SK-N-SH (cell line): ENCODE results near the gene RAD51B. TPM values are rescaled to one million over a fixed set of nuclear protein-coding genes. Genes with fewer than 3 reads are reported as not detected.

Experiments used
- CTCF ChIA-PET: fragments of 300-600, 350-600 bp; formaldehyde crosslinking; extraction: SDS; loops from one replicate; lab custom pipeline; 2021; lab: Yijun Ruan, JAX
- POLR2A ChIA-PET: fragments of 350-600 bp; sonication (Branson Sonifier 250); formaldehyde crosslinking; extraction: SDS; loops from one replicate; lab custom pipeline; 2020; ENCODE audit warnings: antibody characterized with exemption, inconsistent platforms; lab: Yijun Ruan, JAX
- DNase-seq: peaks from one replicate; pipeline ENCODE4 v3.0.0; 2012
- H2AFZ ChIP-seq: fragments of 200-600 bp; sonication (generic); 2 replicates; pipeline ENCODE4 v1.8.1; 2016; ENCODE audit warnings: antibody characterized with exemption, mild to moderate bottlenecking, low read depth
- H3F3A ChIP-seq: fragments of 200-600 bp; sonication (generic); replicated peaks from 2 replicates; pipeline ENCODE3; 2016; ENCODE audit warnings: antibody characterized with exemption, mild to moderate bottlenecking; ENCODE audit not compliant: insufficient read depth
- H3K27ac ChIP-seq, 2 experiments: fragments of 200-500 bp in 1 of 2; fragments of 200-600 bp in 1 of 2; sonication (Bioruptor generic) in 1 of 2; sonication (generic), shearing (Covaris generic) in 1 of 2; 2 replicates each; pipeline versions ENCODE4 v1.5.1 to v1.6.1; 2014 to 2016; ENCODE audit warnings: low read depth in 2 of 2, inconsistent platforms in 1 of 2, low read length in 1 of 2, mild to moderate bottlenecking in 1 of 2, mixed read lengths in 1 of 2
- H3K27me3 ChIP-seq: fragments of 200-600 bp; sonication (generic), shearing (Covaris generic); 2 replicates; pipeline ENCODE4 v1.6.1; 2016; ENCODE audit warnings: mixed run types; ENCODE audit not compliant: insufficient read depth
- H3K36me3 ChIP-seq, 2 experiments: fragments of 200-500 bp in 1 of 2; fragments of 200-600 bp in 1 of 2; sonication (Bioruptor generic) in 1 of 2; sonication (generic) in 1 of 2; replicated peaks in 1 of 2; 2 replicates each; pipeline versions ENCODE3 to v1.5.1; 2014 to 2016; ENCODE audit warnings: low read length in 1 of 2, mild to moderate bottlenecking in 1 of 2; ENCODE audit not compliant: insufficient read depth in 2 of 2, control insufficient read depth in 1 of 2
- H3K4me1 ChIP-seq, 2 experiments: fragments of 200-500 bp in 1 of 2; fragments of 200-600 bp in 1 of 2; sonication (Bioruptor generic) in 1 of 2; sonication (generic), shearing (Covaris generic) in 1 of 2; 2 replicates each; pipeline versions ENCODE4 v1.5.1 to v1.6.1; 2014 to 2016; ENCODE audit warnings: low read depth in 1 of 2, low read length in 1 of 2, mixed run types in 1 of 2; ENCODE audit not compliant: insufficient read depth in 2 of 2, control insufficient read depth in 1 of 2
- H3K4me2 ChIP-seq: fragments of 200-600 bp; sonication (generic), shearing (Covaris generic); 2 replicates; pipeline ENCODE4 v1.6.1; 2017; ENCODE audit warnings: mixed run types
- H3K4me3 ChIP-seq, 2 experiments: fragments of 200-500 bp in 1 of 2; fragments of 200-600 bp in 1 of 2; sonication (Bioruptor generic) in 1 of 2; sonication (generic), shearing (Covaris generic) in 1 of 2; 2 replicates each; pipeline versions ENCODE4 v1.5.1 to v1.8.1; 2014 to 2016; ENCODE audit warnings: low read depth in 2 of 2, inconsistent platforms in 1 of 2, low read length in 1 of 2, mild to moderate bottlenecking in 1 of 2, mixed read lengths in 1 of 2, moderate library complexity in 1 of 2
- H3K79me2 ChIP-seq: fragments of 200-600 bp; sonication (generic); 2 replicates; pipeline ENCODE4 v1.8.1; 2017; ENCODE audit warnings: mild to moderate bottlenecking; ENCODE audit not compliant: insufficient read depth
- H3K9ac ChIP-seq: fragments of 200-600 bp; sonication (generic); 2 replicates; pipeline ENCODE4 v1.6.1; 2017; ENCODE audit warnings: mixed run types
- H3K9me2 ChIP-seq: fragments of 200-600 bp; sonication (generic); 2 replicates; pipeline ENCODE4 v1.6.1; 2017; ENCODE audit warnings: mixed run types
- H3K9me3 ChIP-seq: fragments of 200-600 bp; sonication (generic); 2 replicates; pipeline ENCODE4 v1.6.1; 2017; ENCODE audit warnings: mixed run types, mild to moderate bottlenecking, moderate library complexity
- H4K20me1 ChIP-seq: fragments of 200-600 bp; sonication (generic); 2 replicates; pipeline ENCODE4 v1.6.1; 2017; ENCODE audit warnings: mild to moderate bottlenecking, mixed run types; ENCODE audit not compliant: insufficient read depth
- ELF1 ChIP-seq: IDR thresholded peaks from 2 replicates; pipeline ENCODE4 v1.4.0; 2012
- FOSL2 ChIP-seq: IDR thresholded peaks from 2 replicates; pipeline ENCODE4 v1.4.0; 2012; ENCODE audit warnings: low read depth, mild to moderate bottlenecking, moderate library complexity, borderline replicate concordance
- FOXJ3 ChIP-seq: sonication (generic); formaldehyde crosslinking; IDR thresholded peaks from 2 replicates; pipeline ENCODE4 v1.5.1; 2020; ENCODE audit warnings: mild to moderate bottlenecking, missing genetic modification reagents
- FOXM1 ChIP-seq: IDR thresholded peaks from 2 replicates; pipeline ENCODE4 v1.4.0; 2012; ENCODE audit warnings: low read depth, mild to moderate bottlenecking
- MXI1 ChIP-seq: IDR thresholded peaks from 2 replicates; pipeline ENCODE4 v1.6.1; 2012; ENCODE audit warnings: mild to moderate bottlenecking, low read depth, low read length, improper control_type of control experiment
- NFIC ChIP-seq: IDR thresholded peaks from 2 replicates; pipeline ENCODE4 v1.4.0; 2012; ENCODE audit warnings: borderline replicate concordance
- NRF1 ChIP-seq: IDR thresholded peaks from 2 replicates; pipeline ENCODE4 v1.6.1; 2012; ENCODE audit warnings: low read depth, mild to moderate bottlenecking, low read length
- POLR2AphosphoS5 ChIP-seq: IDR thresholded peaks from 2 replicates; pipeline ENCODE4 v1.6.1; 2012; ENCODE audit warnings: low read depth, low read length
- RCOR1 ChIP-seq: fragments of 150-350 bp; IDR thresholded peaks from 2 replicates; pipeline ENCODE4 v1.6.1; 2017; ENCODE audit warnings: antibody characterized with exemption, low read length
- RFX5 ChIP-seq: IDR thresholded peaks from 2 replicates; pipeline ENCODE4 v1.6.1; 2012; ENCODE audit warnings: mild to moderate bottlenecking, improper control_type of control experiment, low read length
- SIN3A ChIP-seq: IDR thresholded peaks from 2 replicates; pipeline ENCODE4 v1.6.1; 2012; ENCODE audit warnings: low read depth, mild to moderate bottlenecking, low read length, moderate library complexity, borderline replicate concordance
- TEAD4 ChIP-seq: IDR thresholded peaks from 2 replicates; pipeline ENCODE4 v1.4.0; 2012; ENCODE audit warnings: mild to moderate bottlenecking, borderline replicate concordance; ENCODE audit not compliant: insufficient read depth
- USF1 ChIP-seq: IDR thresholded peaks from 2 replicates; pipeline ENCODE4 v1.4.0; 2012; ENCODE audit warnings: low read depth, borderline replicate concordance
- WGBS: methylation state at CpG from one replicate; pipeline ENCODE4 v1.1.6; 2017; ENCODE audit warnings: low lambda C conversion rate; 5-methylcytosine and 5-hydroxymethylcytosine counted together
- polyA plus RNA-seq, 3 experiments: library from polyadenylated mRNA; depleted of rRNA; stranded (reverse); fragments of >200 nt; gene quantifications; 2 replicates each; pipeline ENCODE4 v1.2.3, GENCODE V29; 2012
- TF ChIP-seq, protein P1 (sequence below): IDR thresholded peaks from 2 replicates; pipeline ENCODE4 v1.6.1; 2012; ENCODE audit warnings: mild to moderate bottlenecking, low read depth, low read length, moderate library complexity
- TF ChIP-seq, protein P2 (sequence below): fragments of 150-350 bp; IDR thresholded peaks from 2 replicates; pipeline ENCODE4 v1.6.1; 2016; ENCODE audit warnings: mild to moderate bottlenecking, low read depth, low read length
- TF ChIP-seq, protein P3 (sequence below): IDR thresholded peaks from 2 replicates; pipeline ENCODE4 v1.4.0; 2012; ENCODE audit warnings: low read depth, borderline replicate concordance

RAD51B gene
- polyA plus RNA-seq, 1 of the 3 experiments (the other 2 are of a cell fraction): 6.0 TPM

DNA sequence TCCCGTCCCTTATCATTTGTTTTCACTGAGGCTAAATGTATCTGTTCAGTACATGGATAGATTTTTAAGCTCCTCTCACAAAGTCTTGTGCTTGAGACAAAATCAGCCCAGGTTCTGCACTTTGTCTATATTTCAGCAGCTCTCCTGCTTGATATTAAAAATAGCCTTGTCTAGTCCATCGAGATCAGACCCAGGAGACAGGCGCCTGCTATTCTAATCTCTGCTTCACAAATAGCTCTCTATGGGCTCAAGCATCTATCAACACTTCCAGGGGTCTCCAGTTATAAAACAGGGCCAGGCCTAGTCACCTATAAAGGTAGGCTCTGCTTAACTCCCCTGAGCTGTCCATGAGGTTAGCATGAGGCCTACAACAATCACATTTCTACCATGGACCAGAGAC is 910.8 kb downstream of the RAD51B start (continued):
- no peak for TF ChIP-seq TEAD4

- Histone ChIP-seq H4K20me1 (no peaks in the 10 kb centered on the region), H3K9ac (no peak overlapping the region), H3K4me2 (no peak overlapping the region), H3F3A (no peaks in the 10 kb centered on the region), H3K79me2 (no peaks in the 10 kb centered on the region), H3K4me3 (no peak overlapping the region), H2AFZ (no peak overlapping the region), H3K27ac (no peak overlapping the region), H3K27me3 (no peaks in the 10 kb centered on the region), H3K9me2 (no peaks in the 10 kb centered on the region), H3K4me1 (0 out of 4 replicates have a peak, but pooled peaks cover 0 to 3% of the 10 kb centered on the region in 2 experiments), H3K9me3 (no peaks in the 10 kb centered on the region)
- ChIA-PET CTCF (interaction anchor here (0.6 kb wide), 1 partner anchor 780 kb away, joined by 3 read pairs; no protein-coding TSS in a partner anchor), POLR2A (no interaction called here)
- DNase-seq: no peak
- TF ChIP-seq ELF1 (no peak), SIN3A (no peak), NRF1 (no peak), POLR2AphosphoS5 (no peak), USF1 (no peak), NFIC (no peak), RFX5 (no peak), FOSL2 (no peak), MXI1 (no peak), RCOR1 (no peak), FOXJ3 (no peak), FOXM1 (no peak)
- TF ChIP-seq, protein P1, sequence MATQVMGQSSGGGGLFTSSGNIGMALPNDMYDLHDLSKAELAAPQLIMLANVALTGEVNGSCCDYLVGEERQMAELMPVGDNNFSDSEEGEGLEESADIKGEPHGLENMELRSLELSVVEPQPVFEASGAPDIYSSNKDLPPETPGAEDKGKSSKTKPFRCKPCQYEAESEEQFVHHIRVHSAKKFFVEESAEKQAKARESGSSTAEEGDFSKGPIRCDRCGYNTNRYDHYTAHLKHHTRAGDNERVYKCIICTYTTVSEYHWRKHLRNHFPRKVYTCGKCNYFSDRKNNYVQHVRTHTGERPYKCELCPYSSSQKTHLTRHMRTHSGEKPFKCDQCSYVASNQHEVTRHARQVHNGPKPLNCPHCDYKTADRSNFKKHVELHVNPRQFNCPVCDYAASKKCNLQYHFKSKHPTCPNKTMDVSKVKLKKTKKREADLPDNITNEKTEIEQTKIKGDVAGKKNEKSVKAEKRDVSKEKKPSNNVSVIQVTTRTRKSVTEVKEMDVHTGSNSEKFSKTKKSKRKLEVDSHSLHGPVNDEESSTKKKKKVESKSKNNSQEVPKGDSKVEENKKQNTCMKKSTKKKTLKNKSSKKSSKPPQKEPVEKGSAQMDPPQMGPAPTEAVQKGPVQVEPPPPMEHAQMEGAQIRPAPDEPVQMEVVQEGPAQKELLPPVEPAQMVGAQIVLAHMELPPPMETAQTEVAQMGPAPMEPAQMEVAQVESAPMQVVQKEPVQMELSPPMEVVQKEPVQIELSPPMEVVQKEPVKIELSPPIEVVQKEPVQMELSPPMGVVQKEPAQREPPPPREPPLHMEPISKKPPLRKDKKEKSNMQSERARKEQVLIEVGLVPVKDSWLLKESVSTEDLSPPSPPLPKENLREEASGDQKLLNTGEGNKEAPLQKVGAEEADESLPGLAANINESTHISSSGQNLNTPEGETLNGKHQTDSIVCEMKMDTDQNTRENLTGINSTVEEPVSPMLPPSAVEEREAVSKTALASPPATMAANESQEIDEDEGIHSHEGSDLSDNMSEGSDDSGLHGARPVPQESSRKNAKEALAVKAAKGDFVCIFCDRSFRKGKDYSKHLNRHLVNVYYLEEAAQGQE: no peak
- TF ChIP-seq, protein P2, sequence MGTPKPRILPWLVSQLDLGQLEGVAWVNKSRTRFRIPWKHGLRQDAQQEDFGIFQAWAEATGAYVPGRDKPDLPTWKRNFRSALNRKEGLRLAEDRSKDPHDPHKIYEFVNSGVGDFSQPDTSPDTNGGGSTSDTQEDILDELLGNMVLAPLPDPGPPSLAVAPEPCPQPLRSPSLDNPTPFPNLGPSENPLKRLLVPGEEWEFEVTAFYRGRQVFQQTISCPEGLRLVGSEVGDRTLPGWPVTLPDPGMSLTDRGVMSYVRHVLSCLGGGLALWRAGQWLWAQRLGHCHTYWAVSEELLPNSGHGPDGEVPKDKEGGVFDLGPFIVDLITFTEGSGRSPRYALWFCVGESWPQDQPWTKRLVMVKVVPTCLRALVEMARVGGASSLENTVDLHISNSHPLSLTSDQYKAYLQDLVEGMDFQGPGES: no peak
- TF ChIP-seq, protein P3, sequence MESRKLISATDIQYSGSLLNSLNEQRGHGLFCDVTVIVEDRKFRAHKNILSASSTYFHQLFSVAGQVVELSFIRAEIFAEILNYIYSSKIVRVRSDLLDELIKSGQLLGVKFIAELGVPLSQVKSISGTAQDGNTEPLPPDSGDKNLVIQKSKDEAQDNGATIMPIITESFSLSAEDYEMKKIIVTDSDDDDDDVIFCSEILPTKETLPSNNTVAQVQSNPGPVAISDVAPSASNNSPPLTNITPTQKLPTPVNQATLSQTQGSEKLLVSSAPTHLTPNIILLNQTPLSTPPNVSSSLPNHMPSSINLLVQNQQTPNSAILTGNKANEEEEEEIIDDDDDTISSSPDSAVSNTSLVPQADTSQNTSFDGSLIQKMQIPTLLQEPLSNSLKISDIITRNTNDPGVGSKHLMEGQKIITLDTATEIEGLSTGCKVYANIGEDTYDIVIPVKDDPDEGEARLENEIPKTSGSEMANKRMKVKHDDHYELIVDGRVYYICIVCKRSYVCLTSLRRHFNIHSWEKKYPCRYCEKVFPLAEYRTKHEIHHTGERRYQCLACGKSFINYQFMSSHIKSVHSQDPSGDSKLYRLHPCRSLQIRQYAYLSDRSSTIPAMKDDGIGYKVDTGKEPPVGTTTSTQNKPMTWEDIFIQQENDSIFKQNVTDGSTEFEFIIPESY: no peak
- TF ChIP-seq, all 33 proteins: peak for 0
- WGBS: 76% methylated on average over 6 of the region's 8 CpGs
- H3K36me3 ChIP-seq: no peaks in the 10 kb centered on the region
Measured at GRCh38 chr14:68730811-68731425, 911.3 kb downstream of the RAD51B start.
